DOHH2 (cell line): Measurements from ENCODE around the gene BATF3.

Experiments used
- H3F3A ChIP-seq: fragments of 200-600 bp; sonication (generic), shearing (Covaris generic); 2 replicates; pipeline ENCODE4 v1.6.0; 2016; ENCODE audit warnings: antibody characterized with exemption, mild to moderate bottlenecking; ENCODE audit not compliant: control insufficient read depth, insufficient read depth
- H3K27ac ChIP-seq: fragments of 200-600 bp; sonication (generic); 2 replicates; pipeline ENCODE4 v1.5.1; 2014; ENCODE audit warnings: low read depth, mild to moderate bottlenecking, low read length, moderate library complexity
- H3K27me3 ChIP-seq: fragments of 200-600 bp; sonication (generic); 2 replicates; pipeline ENCODE4 v1.6.1; 2014; ENCODE audit warnings: mild to moderate bottlenecking, low read length, mixed read lengths; ENCODE audit not compliant: control insufficient read depth
- H3K36me3 ChIP-seq: fragments of 200-600 bp; sonication (generic); 2 replicates; pipeline ENCODE4 v1.6.1; 2014; ENCODE audit warnings: mild to moderate bottlenecking, low read length, moderate library complexity, mixed read lengths; ENCODE audit not compliant: control insufficient read depth
- H3K4me1 ChIP-seq: fragments of 200-600 bp; sonication (generic); 2 replicates; pipeline ENCODE4 v1.6.1; 2014; ENCODE audit warnings: mild to moderate bottlenecking, low read length, mixed read lengths; ENCODE audit not compliant: control insufficient read depth
- H3K4me2 ChIP-seq: fragments of 200-600 bp; sonication (generic); 2 replicates; pipeline ENCODE4 v1.6.0; 2014; ENCODE audit warnings: mild to moderate bottlenecking, low read length, moderate library complexity
- H3K4me3 ChIP-seq: fragments of 200-600 bp; sonication (generic); 2 replicates; pipeline ENCODE4 v1.5.1; 2014; ENCODE audit warnings: mild to moderate bottlenecking, low read length, mixed read lengths
- H3K79me2 ChIP-seq: fragments of 200-600 bp; sonication (generic); 2 replicates; pipeline ENCODE4 v1.6.1; 2014; ENCODE audit warnings: mild to moderate bottlenecking, low read length, mixed read lengths; ENCODE audit not compliant: control insufficient read depth
- H3K9me2 ChIP-seq: fragments of 200-600 bp; sonication (generic); replicated peaks from 2 replicates; pipeline ENCODE4 v1.6.1; 2014; ENCODE audit warnings: mild to moderate bottlenecking, low read length, mixed read lengths; ENCODE audit not compliant: control insufficient read depth
- H3K9me3 ChIP-seq: fragments of 200-600 bp; sonication (generic); 2 replicates; pipeline ENCODE4 v1.6.1; 2014; ENCODE audit warnings: antibody characterized with exemption, low read length, mixed read lengths; ENCODE audit not compliant: control insufficient read depth, insufficient read depth
- H4K20me1 ChIP-seq: fragments of 200-600 bp; sonication (generic); 2 replicates; pipeline ENCODE4 v1.6.0; 2014; ENCODE audit warnings: low read depth, mild to moderate bottlenecking, antibody characterized with exemption, low read length, moderate library complexity; ENCODE audit not compliant: control insufficient read depth, insufficient read depth
- EZH2phosphoT487 ChIP-seq: fragments of 200-600 bp; sonication (generic); IDR thresholded peaks from 2 replicates; pipeline ENCODE4 v1.6.1; 2017; ENCODE audit warnings: borderline replicate concordance, mild to moderate bottlenecking, antibody characterized with exemption, low read length, moderate library complexity, mixed read lengths
- TF ChIP-seq, protein P1 (sequence below): fragments of 200-600 bp; sonication (generic); IDR thresholded peaks from one replicate; pipeline ENCODE4 v1.5.1; 2014; ENCODE audit warnings: antibody characterized with exemption, mild to moderate bottlenecking, low read depth, low read length; ENCODE audit not compliant: poor library complexity, severe bottlenecking

BATF3 gene

DNA sequence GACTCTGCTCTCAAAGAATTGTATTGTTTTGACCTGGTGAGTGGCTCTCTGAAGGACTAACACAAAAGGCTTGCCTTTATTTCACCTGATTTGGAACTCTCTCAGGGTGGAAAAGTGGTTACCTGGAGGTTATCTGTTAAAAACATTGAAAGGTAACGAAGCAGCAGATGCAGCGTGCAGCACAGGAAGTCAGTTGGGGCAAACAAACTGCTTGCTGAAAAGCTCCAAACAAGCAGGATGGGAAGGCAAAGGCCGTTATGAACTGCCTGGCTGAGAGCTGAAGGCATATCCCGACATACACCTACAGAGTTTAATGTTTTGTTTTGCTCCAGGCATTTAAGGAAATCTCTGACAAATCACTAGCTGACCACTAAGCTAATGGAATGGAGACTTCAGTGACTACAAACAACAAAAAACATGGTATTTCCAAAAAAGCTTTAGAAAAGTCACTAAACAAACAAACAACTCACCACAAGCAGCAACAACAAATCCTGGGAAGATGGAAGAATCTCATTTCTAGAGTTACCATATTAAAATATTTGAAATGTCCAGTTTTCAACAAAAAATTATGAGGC lies 44.3 kb upstream of the BATF3 start:
- TF ChIP-seq, protein P1, sequence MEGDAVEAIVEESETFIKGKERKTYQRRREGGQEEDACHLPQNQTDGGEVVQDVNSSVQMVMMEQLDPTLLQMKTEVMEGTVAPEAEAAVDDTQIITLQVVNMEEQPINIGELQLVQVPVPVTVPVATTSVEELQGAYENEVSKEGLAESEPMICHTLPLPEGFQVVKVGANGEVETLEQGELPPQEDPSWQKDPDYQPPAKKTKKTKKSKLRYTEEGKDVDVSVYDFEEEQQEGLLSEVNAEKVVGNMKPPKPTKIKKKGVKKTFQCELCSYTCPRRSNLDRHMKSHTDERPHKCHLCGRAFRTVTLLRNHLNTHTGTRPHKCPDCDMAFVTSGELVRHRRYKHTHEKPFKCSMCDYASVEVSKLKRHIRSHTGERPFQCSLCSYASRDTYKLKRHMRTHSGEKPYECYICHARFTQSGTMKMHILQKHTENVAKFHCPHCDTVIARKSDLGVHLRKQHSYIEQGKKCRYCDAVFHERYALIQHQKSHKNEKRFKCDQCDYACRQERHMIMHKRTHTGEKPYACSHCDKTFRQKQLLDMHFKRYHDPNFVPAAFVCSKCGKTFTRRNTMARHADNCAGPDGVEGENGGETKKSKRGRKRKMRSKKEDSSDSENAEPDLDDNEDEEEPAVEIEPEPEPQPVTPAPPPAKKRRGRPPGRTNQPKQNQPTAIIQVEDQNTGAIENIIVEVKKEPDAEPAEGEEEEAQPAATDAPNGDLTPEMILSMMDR, result no peak
- no peak for TF ChIP-seq EZH2phosphoT487
- H3K9me3 ChIP-seq, result no peaks in the 10 kb centered on the region
- H3K4me3 ChIP-seq, result no peak overlapping the region
- H3K79me2 ChIP-seq, result no peaks in the 10 kb centered on the region
- H3K36me3 ChIP-seq, result no peaks in the 10 kb centered on the region
- H3F3A ChIP-seq, result no peaks in the 10 kb centered on the region
- H4K20me1 ChIP-seq, result no peaks in the 10 kb centered on the region
- no peaks in the 10 kb centered on the region for H3K27me3 ChIP-seq
- no peaks in the 10 kb centered on the region for H3K4me1 ChIP-seq
- no peak overlapping the region for H3K4me2 ChIP-seq
- H3K9me2 ChIP-seq, result no peaks in the 10 kb centered on the region
- no peak overlapping the region for H3K27ac ChIP-seq

DNA sequence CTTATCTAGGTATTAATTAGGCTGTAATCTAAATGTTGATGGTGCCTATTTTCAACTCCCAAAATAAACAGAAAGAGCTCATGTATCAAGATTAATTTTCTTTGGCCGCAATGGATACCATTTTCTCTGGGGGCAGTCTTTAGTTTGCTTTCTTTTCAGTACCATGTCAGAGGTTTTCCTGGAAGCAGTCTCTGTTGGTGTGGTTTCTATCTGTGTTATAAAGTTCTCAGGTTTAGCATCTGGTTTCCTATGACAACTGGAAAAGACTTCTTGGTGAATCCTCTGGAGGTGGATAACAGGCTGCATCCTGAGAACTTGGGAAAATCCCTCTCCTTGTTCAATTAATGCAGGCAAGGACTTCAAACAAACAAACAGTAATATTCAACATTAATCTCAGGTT lies 38.7 kb upstream of the BATF3 start:
- no peak overlapping the region for H3K27ac ChIP-seq
- H3F3A ChIP-seq, result no peaks in the 10 kb centered on the region
- TF ChIP-seq, protein P1, result no peak
- no peaks in the 10 kb centered on the region for H3K9me2 ChIP-seq
- H3K9me3 ChIP-seq, result no peaks in the 10 kb centered on the region
- no peaks in the 10 kb centered on the region; the same call in 1 of the 2 replicates for H4K20me1 ChIP-seq
- H3K4me3 ChIP-seq, result no peak overlapping the region
- no peaks in the 10 kb centered on the region for H3K4me1 ChIP-seq
- H3K79me2 ChIP-seq, result no peaks in the 10 kb centered on the region
- no peaks in the 10 kb centered on the region for H3K27me3 ChIP-seq
- H3K4me2 ChIP-seq, result no peak overlapping the region
- H3K36me3 ChIP-seq, result no peaks in the 10 kb centered on the region

DNA sequence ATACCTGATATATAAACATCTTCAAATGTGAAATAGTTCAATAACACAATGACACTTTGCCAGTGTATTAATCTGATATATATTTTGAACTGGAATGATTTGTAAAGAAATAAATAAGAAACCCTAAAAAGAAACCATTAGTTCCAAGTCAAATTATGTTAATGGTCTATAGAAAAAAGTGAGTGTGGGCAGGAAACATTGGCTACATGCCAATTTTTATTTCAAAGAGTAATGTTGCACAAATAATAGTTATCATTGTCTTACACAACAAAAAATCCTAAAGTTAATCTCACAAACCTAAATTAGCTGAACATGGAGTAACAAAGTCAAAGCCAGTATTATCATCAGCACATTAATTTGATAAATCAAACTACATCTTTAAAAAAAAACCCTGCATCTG lies 37.9 kb upstream of the BATF3 start:
- Histone ChIP-seq H3K4me3 (no peak overlapping the region), H3F3A (no peaks in the 10 kb centered on the region), H3K4me2 (no peak overlapping the region), H3K36me3 (no peaks in the 10 kb centered on the region), H3K79me2 (no peaks in the 10 kb centered on the region), H3K27me3 (no peaks in the 10 kb centered on the region), H3K4me1 (no peaks in the 10 kb centered on the region), H3K9me2 (no peaks in the 10 kb centered on the region), H4K20me1 (no peaks in the 10 kb centered on the region; the same call in 1 of the 2 replicates), H3K27ac (no peak overlapping the region), H3K9me3 (no peaks in the 10 kb centered on the region)
- no peak for TF ChIP-seq EZH2phosphoT487
- TF ChIP-seq, protein P1, result no peak
